C4-2B (cell line): ENCODE data around the gene CFTR.
A peak's percentile ranks its signal among the peaks of the same experiment; 100 is the strongest.
"Not testable (repeated sequence)": the region's sequence is repeated elsewhere in the genome, so short reads cannot be mapped to it uniquely, and the experiment has no call there.

ENCODE experiments used
- H3K27ac ChIP-seq: fragments of 450-650 bp; 2 replicates; pipeline ENCODE4 v1.5.1; 2017
- CTCF ChIP-seq: fragments of 450-650 bp; conservative IDR thresholded peaks from 2 replicates; pipeline ENCODE4 v1.5.1; 2017; ENCODE audit warnings: mild to moderate bottlenecking
- ZFX ChIP-seq: fragments of 450-650 bp; IDR thresholded peaks from 2 replicates; pipeline ENCODE4 v1.6.1; 2017

The CFTR gene

GRCh38 chr7:117495308-117495707 is 15.5 kb downstream of the CFTR start:
- H3K27ac ChIP-seq: no peak overlapping the region
- no peak for TF ChIP-seq CTCF
- no peak for TF ChIP-seq ZFX

- TF ChIP-seq CTCF: no peak
- no peak for TF ChIP-seq ZFX
- no peak overlapping the region for H3K27ac ChIP-seq
Observed at GRCh38 chr7:117502331-117502730, 22.5 kb downstream of the CFTR start.

DNA sequence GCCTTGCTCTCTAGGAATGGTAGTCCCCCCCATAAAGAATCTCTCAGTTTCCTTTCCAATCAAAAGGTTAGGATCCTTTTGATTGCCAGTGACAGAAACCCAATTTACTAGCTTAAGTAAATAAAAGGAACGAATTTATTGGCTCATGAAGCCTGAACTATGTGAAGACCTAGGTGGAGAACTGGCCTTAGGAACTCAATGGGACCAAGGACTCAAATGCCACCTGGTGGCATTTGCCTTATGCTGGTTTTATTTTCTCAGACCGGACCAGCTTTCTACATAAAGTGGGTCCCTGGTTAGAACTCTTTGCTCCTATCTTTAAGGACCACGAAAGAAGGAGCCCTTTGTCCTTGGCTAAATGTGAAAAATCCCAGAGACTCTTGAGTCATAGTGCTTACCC is 25.4 kb downstream of the CFTR start:
- no peak overlapping the region for H3K27ac ChIP-seq
- TF ChIP-seq ZFX (no peak), CTCF (peak; percentile 24)

DNA sequence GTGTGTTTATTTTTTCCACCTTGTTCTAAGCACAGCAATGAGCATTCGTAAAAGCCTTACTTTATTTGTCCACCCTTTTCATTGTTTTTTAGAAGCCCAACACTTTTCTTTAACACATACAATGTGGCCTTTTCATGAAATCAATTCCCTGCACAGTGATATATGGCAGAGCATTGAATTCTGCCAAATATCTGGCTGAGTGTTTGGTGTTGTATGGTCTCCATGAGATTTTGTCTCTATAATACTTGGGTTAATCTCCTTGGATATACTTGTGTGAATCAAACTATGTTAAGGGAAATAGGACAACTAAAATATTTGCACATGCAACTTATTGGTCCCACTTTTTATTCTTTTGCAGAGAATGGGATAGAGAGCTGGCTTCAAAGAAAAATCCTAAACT is 28.9 kb downstream of the CFTR start:
- TF ChIP-seq ZFX (no peak), CTCF (no peak)

GRCh38 chr7:117517194-117517593 is 37.4 kb downstream of the CFTR start:
- H3K27ac ChIP-seq: not testable (repeated sequence)

More for the DNA sequence above, 28.9 kb downstream of the CFTR start:
- H3K27ac ChIP-seq: no peak overlapping the region

DNA sequence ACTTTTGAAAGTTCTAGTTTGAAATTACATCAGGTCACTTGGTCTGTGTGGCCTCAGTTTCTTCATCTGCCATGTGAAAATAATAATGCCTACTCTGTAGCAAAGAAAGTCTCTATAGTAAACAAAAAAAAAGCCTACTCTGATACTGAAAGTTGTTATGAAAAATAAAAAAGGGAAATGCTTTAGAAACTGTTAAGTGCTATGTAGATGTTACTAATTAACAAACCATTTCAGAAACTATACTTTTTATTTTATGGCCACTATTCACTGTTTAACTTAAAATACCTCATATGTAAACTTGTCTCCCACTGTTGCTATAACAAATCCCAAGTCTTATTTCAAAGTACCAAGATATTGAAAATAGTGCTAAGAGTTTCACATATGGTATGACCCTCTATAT is 50.6 kb downstream of the CFTR start:
- no peak overlapping the region for H3K27ac ChIP-seq
- no peak for TF ChIP-seq ZFX
- TF ChIP-seq CTCF: no peak

DNA sequence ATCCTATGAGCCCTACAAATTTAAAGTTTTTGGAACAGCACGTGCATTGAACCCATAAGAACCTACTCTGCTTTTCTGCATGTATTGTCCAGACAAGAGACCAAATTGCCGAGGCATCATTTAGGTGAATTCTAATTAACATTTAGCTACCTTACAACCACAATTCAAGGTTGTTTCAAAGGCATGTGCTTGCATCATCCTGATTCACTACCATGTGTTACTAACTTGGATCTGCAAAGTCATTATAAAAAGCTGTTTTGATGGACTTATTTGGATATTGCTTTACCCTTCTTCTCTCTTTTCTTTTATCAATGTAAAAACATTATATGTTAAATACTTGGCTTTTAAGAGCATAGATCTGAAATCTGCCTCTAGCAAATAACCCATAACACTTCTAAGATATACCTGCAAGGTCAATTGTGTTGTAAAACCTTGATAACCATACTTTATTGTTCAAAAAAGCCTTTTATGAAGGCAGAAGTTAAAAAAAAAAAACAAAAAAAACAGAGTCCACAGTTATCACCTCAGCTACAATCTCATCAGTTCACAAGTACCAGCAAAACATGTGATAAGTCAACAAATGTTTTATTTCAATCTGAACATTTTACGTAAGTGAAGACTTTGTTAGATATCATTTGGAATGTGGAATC is 51.9 kb downstream of the CFTR start:
- no peak overlapping the region for H3K27ac ChIP-seq
- TF ChIP-seq ZFX (no peak), CTCF (no peak)

DNA sequence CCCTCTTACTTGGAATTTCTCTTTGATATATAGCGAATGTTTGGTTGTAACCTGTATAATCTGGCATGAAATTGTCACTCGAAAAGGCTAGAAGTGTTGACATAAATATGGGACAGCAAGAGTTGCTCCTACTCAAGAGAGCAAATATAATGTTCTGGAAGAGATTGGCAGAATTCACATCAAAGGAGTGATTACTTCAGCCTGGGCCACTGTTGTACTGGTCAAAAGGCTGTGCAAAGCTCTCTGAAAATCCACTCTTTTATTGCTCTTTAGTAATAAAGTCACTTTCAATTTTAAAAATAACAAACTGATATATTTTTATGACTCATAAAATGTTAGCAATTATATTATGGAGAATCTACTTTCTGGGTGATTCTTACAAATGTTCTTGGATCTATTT is 58.2 kb downstream of the CFTR start:
- no peak for TF ChIP-seq ZFX

More for the DNA sequence above, 58.2 kb downstream of the CFTR start:
- no peak overlapping the region for H3K27ac ChIP-seq
